GM12878 (cell line): ENCODE measurements around the gene ARHGAP27. TPM values are rescaled to one million over a fixed set of nuclear protein-coding genes. Genes with fewer than 3 reads are reported as not detected.

Experiments
- ATAC-seq: fragments of 200-7000 bp; cut with Tn5 transposase; 3 replicates; pipeline ENCODE4 v1.9.1; 2020; ENCODE audit warnings: mild to moderate bottlenecking, moderate library complexity
- BruUV-seq: library from RNA; stranded (reverse); fragments of 400-500 nt; replicated peaks from 2 replicates; lab custom pipeline; 2021; lab: Mats Ljungman, UMichigan
- CTCF ChIA-PET: fragments of 300-600 bp; sonication (Branson Sonifier 250); formaldehyde crosslinking; extraction: SDS; loops from one replicate; lab custom pipeline; 2021; ENCODE audit warnings: inconsistent platforms; lab: Yijun Ruan, JAX
- POLR2A ChIA-PET: fragments of 350-600 bp; formaldehyde crosslinking; extraction: SDS; loops from one replicate; lab custom pipeline; 2021; ENCODE audit warnings: inconsistent platforms; lab: Charles Lee
- RAD21 ChIA-PET: fragments of 300-600 bp; sonication (Branson Sonifier 250); formaldehyde crosslinking; loops from one replicate; lab custom pipeline; 2023; ENCODE audit warnings: antibody characterized with exemption; ENCODE audit not compliant: unreplicated experiment; lab: Charles Lee
- SMC1A ChIA-PET: fragments of 300-600 bp; sonication (Branson Sonifier 250); formaldehyde crosslinking; loops from one replicate; lab custom pipeline; 2023; ENCODE audit not compliant: unreplicated experiment, uncharacterized antibody; lab: Charles Lee
- DNase-seq: peaks from one replicate; pipeline ENCODE4 v3.0.0-alpha.2; 2011; ENCODE audit warnings: low read depth, low spot score
- FAIRE-seq: peaks from 3 replicates; lab custom pipeline; 2011; peaks lifted over from hg19 to GRCh38; lab: Jason Lieb, UNC
- H2AFZ ChIP-seq: 2 replicates; pipeline ENCODE4 v1.6.0; 2011; ENCODE audit warnings: low read depth, low read length, control low read depth; ENCODE audit not compliant: control insufficient read depth
- H3K27ac ChIP-seq: 2 replicates; pipeline ENCODE4 v1.5.1; 2011; ENCODE audit warnings: control low read depth; ENCODE audit not compliant: control insufficient read depth, insufficient read depth
- H3K27me3 ChIP-seq, 2 experiments: replicated peaks in 1 of 2; 2 replicates each; pipeline versions ENCODE4 v1.6.0 to v1.6.1; 2011; ENCODE audit warnings: low read length in 1 of 2; ENCODE audit not compliant: control insufficient read depth in 2 of 2, insufficient read depth in 2 of 2
- H3K36me3 ChIP-seq, 2 experiments: 2 replicates each; pipeline ENCODE4 v1.5.1; 2011; ENCODE audit warnings: low read length in 1 of 2; ENCODE audit not compliant: control insufficient read depth in 2 of 2, insufficient read depth in 2 of 2
- H3K4me1 ChIP-seq: 2 replicates; pipeline ENCODE4 v1.6.1; 2011; ENCODE audit warnings: mild to moderate bottlenecking, low read length, moderate library complexity, mixed read lengths; ENCODE audit not compliant: control insufficient read depth, insufficient read depth
- H3K4me2 ChIP-seq: 2 replicates; pipeline ENCODE4 v1.6.0; 2011; ENCODE audit warnings: control low read depth; ENCODE audit not compliant: control insufficient read depth, insufficient read depth
- H3K4me3 ChIP-seq: fragments of 200-600 bp; sonication (generic); 2 replicates; pipeline ENCODE4 v1.5.1; 2016
- H3K79me2 ChIP-seq: 2 replicates; pipeline ENCODE4 v1.6.0; 2011; ENCODE audit warnings: low read length; ENCODE audit not compliant: control insufficient read depth, insufficient read depth
- H3K9ac ChIP-seq: 2 replicates; pipeline ENCODE4 v1.8.0; 2011; ENCODE audit warnings: low read length, control low read depth, mixed read lengths; ENCODE audit not compliant: control insufficient read depth, insufficient read depth
- H3K9me3 ChIP-seq: replicated peaks from 3 replicates; pipeline ENCODE4 v1.5.1; 2011; ENCODE audit warnings: mild to moderate bottlenecking, low read length; ENCODE audit not compliant: control insufficient read depth, insufficient read depth
- H4K20me1 ChIP-seq: 2 replicates; pipeline ENCODE4 v1.6.0; 2011; ENCODE audit not compliant: control insufficient read depth, insufficient read depth
- BMI1 ChIP-seq: fragments of 450-650 bp; IDR thresholded peaks from 2 replicates; pipeline ENCODE4 v1.6.1; 2016; ENCODE audit warnings: mild to moderate bottlenecking, moderate library complexity, borderline replicate concordance
- HCFC1 ChIP-seq: fragments of 150-350 bp; IDR thresholded peaks from 2 replicates; pipeline ENCODE4 v1.6.1; 2014; ENCODE audit warnings: low read length
- PKNOX1 ChIP-seq: fragments of 450-650 bp; IDR thresholded peaks from 2 replicates; pipeline ENCODE4 v1.6.1; 2016; ENCODE audit warnings: mild to moderate bottlenecking
- ZNF217 ChIP-seq: fragments of 450-650 bp; IDR thresholded peaks from 2 replicates; pipeline ENCODE4 v1.6.1; 2017; ENCODE audit warnings: antibody characterized with exemption, mild to moderate bottlenecking
- ZNF274 ChIP-seq: IDR thresholded peaks from one replicate; pipeline ENCODE4 v1.8.0; 2011; ENCODE audit not compliant: insufficient read length, insufficient read depth
- WGBS: methylation state at CpG from one replicate; pipeline ENCODE4 v1.1.6; 2016; ENCODE audit warnings: low lambda C conversion rate; ENCODE audit not compliant: insufficient replicate concordance, insufficient coverage; ENCODE audit errors: missing lambda C conversion rate; 5-methylcytosine and 5-hydroxymethylcytosine counted together
- in situ Hi-C: fragments of 300-500 bp; cut with MboI; formaldehyde crosslinking; loops from 9 replicates; pipeline ENCODE4 v1.14.3; 2018; ENCODE audit warnings: mixed read lengths
- intact Hi-C: fragments of 100-400 bp; cut with micrococcal nuclease; formaldehyde crosslinking; loops from one replicate; pipeline ENCODE4 v1.14.2; 2022; ENCODE audit not compliant: unreplicated experiment
- polyA plus RNA-seq, 11 experiments: library from polyadenylated mRNA; depleted of rRNA in 4 of 11; unstranded in 6 of 11; stranded (reverse) in 5 of 11; fragments of >200 nt; fragmentation: Nextera tagmentation in 4 of 11; fragmentation: Illumina TruSeq in 1 of 11; extraction: Ambion mirVana in 4 of 11; extraction: Trizol in 1 of 11; gene quantifications; 1 replicate in 1 of 11; 2 replicates in 10 of 11; pipeline versions ENCODE4 v1.2.1 to v1.2.3, GENCODE V29; 2011 to 2016; ENCODE audit warnings: inconsistent platforms in 2 of 11, missing spikeins in 2 of 11, low read depth in 1 of 11
- total RNA-seq, 4 experiments: library from RNA; depleted of rRNA in 3 of 4; stranded (reverse); fragments of >200 nt in 3 of 4; fragmentation: Illumina TruSeq in 1 of 4; extraction: Trizol in 1 of 4; gene quantifications; 2 replicates each; pipeline versions ENCODE4 v1.2.1 to v1.2.3, GENCODE V29; 2013 to 2021

ARHGAP27 gene
- total and polyA plus RNA-seq, 10 of the 15 experiments (the other 5 are each of a cell fraction or from before 2014, with no cell fraction given) = 0.64 to 45.7 (median 17.7) TPM

GRCh38 chr17:45441526-45442310, 9.0 kb upstream of the ARHGAP27 start:
- Histone ChIP-seq H3K27me3 (no peaks in the 10 kb centered on the region), H3K4me2 (no peak overlapping the region), H2AFZ (no peak overlapping the region), H3K4me1 (peaks cover 18% of the 10 kb centered on the region), H3K79me2 (no peaks in the 10 kb centered on the region), H4K20me1 (no peaks in the 10 kb centered on the region), H3K27ac (no peak overlapping the region; the same call in 1 of the 2 replicates), H3K36me3 (no peaks in the 10 kb centered on the region; a peak in 1 of 4 replicates), H3K9me3 (no peaks in the 10 kb centered on the region), H3K9ac (no peak overlapping the region), H3K4me3 (no peak overlapping the region)
- TF ChIP-seq BMI1 (no peak), ZNF274 (no peak), PKNOX1 (no peak), ZNF217 (no peak), HCFC1 (no peak)
- RAD21 ChIA-PET = no interaction called here
- 95% methylated on average over 14 of the region's 14 CpGs for WGBS
- CTCF ChIA-PET = interaction anchor here (0.7 kb wide), 1 partner anchor 15 kb away, joined by 3 read pairs; no protein-coding TSS in a partner anchor
- in situ Hi-C loops = no loop called here
- intact Hi-C loops = no loop called here
- FAIRE-seq = no peak
- POLR2A ChIA-PET = no interaction called here
- no peak for ATAC-seq
- DNase-seq = no peak
- no TSS peak for BruUV-seq
- SMC1A ChIA-PET = interaction anchor here (2.0 kb wide), 1 partner anchor 13 kb away, joined by 5 read pairs; no protein-coding TSS in a partner anchor
